Stimulated activated CD8-positive, alpha-beta memory T cell treated with anti-CD3 and anti-CD28 coated beads, Interleukin-12 subunit alpha, Interleukin-12 subunit beta, amount 100 ng/mL, for 4 hours (primary cell): Measurements from ENCODE around the gene YPEL2.
"Not testable (repeated sequence)": the region's sequence is repeated elsewhere in the genome, so short reads cannot be mapped to it uniquely, and the experiment has no call there.

Source experiments
- DNase-seq: peaks from one replicate; pipeline ENCODE4 v3.0.0-alpha.2; 2020; ENCODE audit warnings: low read depth

The YPEL2 gene

GRCh38 chr17:59377410-59377809, 46.0 kb downstream of the YPEL2 start:
- DNase-seq = no peak

- no peak for DNase-seq
Measured at GRCh38 chr17:59378675-59379074, 47.2 kb downstream of the YPEL2 start.

- no peak for DNase-seq
Measured at GRCh38 chr17:59380474-59380873, 49.0 kb downstream of the YPEL2 start.

- DNase-seq = no peak
Measured at GRCh38 chr17:59381716-59382570, 50.5 kb downstream of the YPEL2 start.

- no peak for DNase-seq
Measured at GRCh38 chr17:59383893-59384292, 52.4 kb downstream of the YPEL2 start.

- DNase-seq = no peak
Measured at GRCh38 chr17:59387351-59388068, 56.1 kb downstream of the YPEL2 start.

- DNase-seq = no peak
Measured at GRCh38 chr17:59388069-59388556, 56.7 kb downstream of the YPEL2 start.

GRCh38 chr17:59389066-59389465, 57.6 kb downstream of the YPEL2 start:
- no peak for DNase-seq

GRCh38 chr17:59391021-59391420, 59.6 kb downstream of the YPEL2 start:
- no peak for DNase-seq

- DNase-seq = no peak
Measured at GRCh38 chr17:59392973-59393679, 61.7 kb downstream of the YPEL2 start.

GRCh38 chr17:59393742-59394410, 62.4 kb downstream of the YPEL2 start:
- not testable (repeated sequence) for DNase-seq

GRCh38 chr17:59396134-59396826, 64.8 kb downstream of the YPEL2 start:
- DNase-seq = no peak

- no peak for DNase-seq
Measured at GRCh38 chr17:59397316-59398073, 66.0 kb downstream of the YPEL2 start.

- DNase-seq = no peak
Measured at GRCh38 chr17:59399914-59400313, 68.5 kb downstream of the YPEL2 start.

- DNase-seq = no peak
Measured at GRCh38 chr17:59400858-59401257, 69.4 kb downstream of the YPEL2 start.

- no peak for DNase-seq
Measured at GRCh38 chr17:59401274-59401673, 69.8 kb downstream of the YPEL2 start.

- no peak for DNase-seq
Measured at GRCh38 chr17:59401725-59402124, 70.3 kb downstream of the YPEL2 start.

- DNase-seq = no peak
Measured at GRCh38 chr17:59402760-59403159, 71.3 kb downstream of the YPEL2 start.

GRCh38 chr17:59404471-59404870, 73.0 kb downstream of the YPEL2 start:
- DNase-seq = no peak

- DNase-seq = no peak
Measured at GRCh38 chr17:59405944-59406705, 74.7 kb downstream of the YPEL2 start.
